IPS-18c (cell line): Measurements from ENCODE around the gene IGF2BP2.

Source experiments
- H3K4me3 ChIP-seq: 2 replicates; pipeline ENCODE4 v1.7.0; 2013; ENCODE audit warnings: low read depth, mild to moderate bottlenecking, low read length, moderate library complexity; ENCODE audit not compliant: insufficient read depth
- H3K9me3 ChIP-seq: one replicate; pipeline ENCODE4 v1.6.1; 2013; ENCODE audit warnings: mild to moderate bottlenecking, low read length, moderate library complexity; ENCODE audit not compliant: control insufficient read depth, insufficient read depth

IGF2BP2 gene

DNA sequence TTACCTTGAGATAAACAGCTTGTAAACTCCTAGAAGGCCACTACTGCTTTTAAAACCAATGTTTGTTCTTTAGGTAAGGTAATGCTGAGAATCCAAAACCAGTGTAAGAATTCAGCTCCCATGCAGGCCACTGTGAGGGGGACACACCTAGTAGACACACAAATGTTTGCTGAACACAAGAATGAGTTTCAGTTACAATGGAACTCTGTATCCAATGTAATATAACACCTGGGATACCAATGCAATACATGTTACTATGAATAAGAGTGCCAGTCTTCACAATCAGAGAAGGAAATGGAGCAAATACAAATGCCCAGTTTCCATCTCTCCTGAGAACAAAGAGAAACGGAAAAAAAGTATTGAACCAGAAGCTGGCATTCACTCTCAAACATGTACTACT, 65.9 kb downstream of the IGF2BP2 start:
- peaks cover 10% of the 10 kb centered on the region for H3K9me3 ChIP-seq
- H3K4me3 ChIP-seq: no peak overlapping the region

- Histone ChIP-seq H3K9me3 (peaks cover 10% of the 10 kb centered on the region), H3K4me3 (no peak overlapping the region)
These were observed 67.7 kb downstream of the IGF2BP2 start for GRCh38 chr3:185757176-185757575.

DNA sequence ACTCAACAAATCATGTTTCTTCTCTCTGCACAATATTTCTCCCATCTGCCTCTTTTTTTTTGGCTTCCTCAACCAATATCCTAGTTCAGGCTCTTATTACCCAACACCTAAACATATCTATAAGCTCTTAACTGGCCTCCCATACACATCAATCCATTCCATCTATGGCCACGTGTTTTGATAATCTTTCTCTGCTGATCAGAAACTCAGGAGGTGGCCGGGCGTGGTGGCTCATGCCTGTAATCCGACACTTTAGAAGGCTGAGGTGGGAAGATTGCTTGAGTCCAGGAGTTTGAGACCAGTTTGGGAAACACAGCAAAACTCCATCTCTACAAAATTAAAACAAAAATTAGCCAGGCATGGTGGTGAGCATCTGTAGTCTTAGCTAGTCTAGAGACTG, 68.4 kb downstream of the IGF2BP2 start:
- H3K9me3 ChIP-seq: peaks cover 10% of the 10 kb centered on the region
- no peak overlapping the region for H3K4me3 ChIP-seq

DNA sequence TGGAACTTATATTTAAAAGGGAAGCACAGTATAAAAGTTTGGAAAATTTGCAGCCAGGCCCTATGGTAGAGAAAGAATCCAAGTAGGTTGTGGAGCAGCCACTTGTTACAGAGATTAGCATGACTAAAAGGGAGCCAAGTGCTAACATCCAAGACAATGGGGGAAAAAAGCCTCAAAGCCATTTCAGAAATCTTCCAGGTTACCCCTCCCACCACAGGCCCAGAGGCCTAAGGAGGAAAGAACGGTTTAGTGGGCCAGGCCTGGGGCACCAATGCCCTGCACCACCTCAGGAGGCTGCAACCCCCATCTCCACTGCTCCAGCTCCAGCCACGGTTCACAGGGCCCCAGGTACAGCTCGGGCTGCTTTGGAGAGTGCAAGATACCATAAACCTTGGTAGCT, 69.9 kb downstream of the IGF2BP2 start:
- H3K4me3 ChIP-seq: no peak overlapping the region
- peaks cover 10% of the 10 kb centered on the region for H3K9me3 ChIP-seq

DNA sequence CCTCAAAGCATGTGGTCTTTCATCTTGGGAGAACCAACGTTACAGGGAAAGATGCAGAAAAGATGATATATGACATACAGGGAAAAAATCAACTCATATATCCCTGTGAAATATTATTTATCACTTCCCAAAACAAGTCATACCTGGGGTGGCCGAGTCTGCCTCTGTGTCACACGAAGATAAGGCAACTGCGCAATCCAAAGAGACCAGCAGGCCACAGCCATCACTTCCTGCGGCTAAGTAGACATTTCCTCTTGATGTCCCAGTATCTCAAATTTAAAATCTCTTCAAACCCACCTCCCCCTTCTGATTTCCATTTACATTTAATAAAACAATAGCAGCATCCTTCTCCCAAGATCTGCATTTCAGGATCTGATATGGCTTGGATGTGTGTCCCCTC, 71.5 kb downstream of the IGF2BP2 start:
- H3K9me3 ChIP-seq: peaks cover 10% of the 10 kb centered on the region
- no peak overlapping the region for H3K4me3 ChIP-seq

DNA sequence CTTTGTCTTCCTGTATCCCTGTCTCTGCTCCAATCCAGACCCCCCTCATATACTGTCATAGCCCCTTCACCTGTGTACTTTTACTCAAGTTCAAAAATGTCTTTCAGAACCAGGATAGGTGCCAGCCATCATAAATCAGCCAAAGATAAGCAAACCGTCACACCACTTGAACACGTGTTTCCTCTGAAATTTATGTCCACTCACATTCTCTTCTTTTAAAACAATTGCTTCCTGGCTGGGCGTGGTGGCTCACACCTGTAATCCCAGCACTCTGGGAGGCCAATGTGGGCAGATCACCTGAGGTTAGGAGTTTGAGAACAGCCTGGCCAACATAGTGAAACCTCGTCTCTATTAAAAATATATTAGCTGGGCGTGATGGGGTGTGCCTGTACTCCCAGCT, 74.1 kb downstream of the IGF2BP2 start:
- Histone ChIP-seq H3K4me3 (no peak overlapping the region), H3K9me3 (peaks cover 3% of the 10 kb centered on the region)

- Histone ChIP-seq H3K4me3 (no peak overlapping the region), H3K9me3 (no peaks in the 10 kb centered on the region)
These were observed 74.8 kb downstream of the IGF2BP2 start for GRCh38 chr3:185750015-185750414.

GRCh38 chr3:185746470-185746869, 78.4 kb downstream of the IGF2BP2 start:
- Histone ChIP-seq H3K4me3 (no peak overlapping the region), H3K9me3 (no peaks in the 10 kb centered on the region)

DNA sequence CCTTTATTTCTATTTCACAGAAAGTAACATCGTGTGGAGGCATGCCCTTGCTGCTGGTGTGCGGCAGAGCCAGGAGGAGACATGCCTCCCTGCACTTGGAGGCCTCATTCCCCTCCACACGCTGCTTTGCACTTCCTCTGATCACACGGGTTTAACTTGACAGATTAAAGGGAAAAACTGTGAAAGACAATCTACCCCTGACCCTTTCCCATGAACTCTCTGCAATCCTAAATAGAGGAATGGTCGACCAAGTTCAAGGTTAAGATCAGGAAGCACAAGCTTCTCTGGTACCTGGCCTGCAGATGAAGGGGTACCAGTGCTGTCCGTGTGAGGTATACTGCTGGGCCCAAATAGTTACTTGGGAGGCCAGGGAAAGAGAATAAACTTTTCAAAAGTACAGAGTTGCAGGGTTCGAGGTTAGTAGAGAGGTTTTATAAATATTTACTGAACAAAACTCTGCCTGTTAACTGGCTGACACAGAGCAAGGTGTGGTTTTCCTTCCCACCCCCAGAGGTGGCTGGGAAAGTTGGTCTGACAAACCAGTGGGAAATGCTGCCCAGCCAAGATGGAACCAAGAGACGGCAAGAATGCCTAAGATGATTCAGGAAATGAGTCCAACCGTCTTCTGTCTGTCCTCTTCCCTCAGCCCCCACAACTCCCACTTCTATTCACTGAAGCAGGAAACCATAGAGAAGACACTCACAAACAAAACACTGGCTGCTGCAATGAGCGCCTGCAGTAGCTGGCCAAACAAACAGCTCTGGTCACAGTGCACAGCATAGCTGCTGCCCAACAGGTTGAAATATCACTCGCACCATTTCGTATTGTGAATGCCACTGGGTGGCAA, 79.6 kb downstream of the IGF2BP2 start:
- H3K4me3 ChIP-seq: no peak overlapping the region
- H3K9me3 ChIP-seq: no peaks in the 10 kb centered on the region

GRCh38 chr3:185741586-185741985, 83.3 kb downstream of the IGF2BP2 start:
- Histone ChIP-seq H3K9me3 (no peaks in the 10 kb centered on the region), H3K4me3 (no peak overlapping the region)

GRCh38 chr3:185740133-185740532, 84.7 kb downstream of the IGF2BP2 start:
- no peak overlapping the region for H3K4me3 ChIP-seq
- no peaks in the 10 kb centered on the region for H3K9me3 ChIP-seq

DNA sequence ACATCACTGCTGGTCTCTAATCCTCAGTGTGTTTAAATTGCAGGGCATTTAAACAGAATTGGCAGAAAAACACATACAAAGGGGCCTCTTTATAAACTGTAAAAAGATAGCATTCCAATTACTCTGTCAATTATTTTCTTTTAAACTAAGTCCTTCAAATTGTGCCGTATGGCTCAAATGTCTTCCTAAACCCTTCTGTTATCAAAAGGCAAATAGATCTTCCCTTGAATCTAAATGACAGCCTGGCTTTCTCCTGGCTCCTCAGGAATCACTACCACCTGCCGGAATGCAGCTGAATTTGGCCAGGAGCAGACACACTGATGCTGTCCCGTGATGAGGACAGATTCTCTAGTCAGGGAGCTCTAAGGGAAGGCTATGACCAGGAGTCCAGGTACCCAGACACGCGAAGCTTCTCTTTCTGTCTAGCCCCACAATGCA, 85.6 kb downstream of the IGF2BP2 start:
- no peaks in the 10 kb centered on the region for H3K9me3 ChIP-seq
- H3K4me3 ChIP-seq: no peak overlapping the region

DNA sequence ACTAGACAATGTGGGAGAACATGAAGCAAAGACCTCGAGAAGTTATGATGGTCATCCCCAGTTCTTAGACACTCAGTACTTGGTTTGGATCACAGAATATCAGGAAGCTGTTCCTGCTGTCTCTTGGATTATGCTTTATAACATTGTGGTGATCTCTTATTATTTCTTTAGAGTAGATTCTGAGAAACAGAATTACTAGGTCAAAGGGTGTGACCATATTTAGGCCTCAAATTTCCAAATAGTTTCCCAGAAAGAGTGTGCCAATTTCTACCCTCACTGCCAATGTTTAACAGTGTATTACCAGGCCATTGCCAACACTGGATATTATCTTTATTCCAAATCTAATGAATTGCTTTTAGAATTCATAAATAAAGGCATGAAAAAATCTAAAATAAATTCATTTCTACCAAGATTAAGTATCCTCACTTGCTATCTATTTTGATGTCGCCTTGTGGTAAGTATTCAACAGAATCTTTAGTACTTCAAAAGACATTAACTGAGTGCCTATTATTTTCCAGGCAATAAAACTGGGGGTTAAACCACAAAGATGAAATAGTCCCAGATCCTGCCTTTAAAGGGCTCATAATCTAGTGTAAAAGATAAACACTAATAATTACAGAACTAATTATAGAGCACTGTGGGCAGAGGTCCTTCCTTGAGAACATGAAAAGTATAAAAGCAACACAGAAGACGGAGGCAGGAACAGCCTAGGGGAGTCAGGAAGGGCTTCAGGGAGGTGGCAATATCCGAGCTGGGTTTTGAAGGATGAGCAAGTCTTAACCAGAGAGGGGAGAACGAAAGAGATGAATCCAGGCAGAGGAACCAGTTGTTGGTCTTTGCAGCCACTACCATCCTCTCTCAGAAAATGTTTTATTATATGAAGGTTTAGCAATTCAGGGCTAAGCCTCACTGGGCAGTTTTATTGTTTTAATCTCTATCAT, 86.8 kb downstream of the IGF2BP2 start:
- H3K4me3 ChIP-seq: no peak overlapping the region
- no peaks in the 10 kb centered on the region for H3K9me3 ChIP-seq

- no peak overlapping the region for H3K4me3 ChIP-seq
- no peaks in the 10 kb centered on the region for H3K9me3 ChIP-seq
These were observed 87.8 kb downstream of the IGF2BP2 start for GRCh38 chr3:185737020-185737419.

DNA sequence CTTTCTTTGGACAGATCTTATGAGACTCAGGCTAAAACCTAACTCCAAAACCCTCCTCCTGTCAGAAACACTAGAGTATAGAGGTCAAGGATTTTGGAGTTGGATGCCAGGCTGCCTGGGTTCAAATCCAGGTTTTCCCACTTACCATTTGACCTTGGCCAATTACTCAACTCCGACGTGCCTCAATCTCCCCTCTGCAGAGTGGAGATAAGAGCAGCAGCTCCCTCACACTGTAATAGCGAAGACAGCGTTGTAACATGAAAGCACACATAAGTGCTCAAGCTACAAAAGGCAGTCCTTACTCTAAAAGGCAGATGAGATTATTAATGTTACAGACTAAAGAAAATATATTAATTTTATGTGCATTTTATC, 90.1 kb downstream of the IGF2BP2 start:
- H3K4me3 ChIP-seq: no peak overlapping the region
- no peaks in the 10 kb centered on the region for H3K9me3 ChIP-seq

DNA sequence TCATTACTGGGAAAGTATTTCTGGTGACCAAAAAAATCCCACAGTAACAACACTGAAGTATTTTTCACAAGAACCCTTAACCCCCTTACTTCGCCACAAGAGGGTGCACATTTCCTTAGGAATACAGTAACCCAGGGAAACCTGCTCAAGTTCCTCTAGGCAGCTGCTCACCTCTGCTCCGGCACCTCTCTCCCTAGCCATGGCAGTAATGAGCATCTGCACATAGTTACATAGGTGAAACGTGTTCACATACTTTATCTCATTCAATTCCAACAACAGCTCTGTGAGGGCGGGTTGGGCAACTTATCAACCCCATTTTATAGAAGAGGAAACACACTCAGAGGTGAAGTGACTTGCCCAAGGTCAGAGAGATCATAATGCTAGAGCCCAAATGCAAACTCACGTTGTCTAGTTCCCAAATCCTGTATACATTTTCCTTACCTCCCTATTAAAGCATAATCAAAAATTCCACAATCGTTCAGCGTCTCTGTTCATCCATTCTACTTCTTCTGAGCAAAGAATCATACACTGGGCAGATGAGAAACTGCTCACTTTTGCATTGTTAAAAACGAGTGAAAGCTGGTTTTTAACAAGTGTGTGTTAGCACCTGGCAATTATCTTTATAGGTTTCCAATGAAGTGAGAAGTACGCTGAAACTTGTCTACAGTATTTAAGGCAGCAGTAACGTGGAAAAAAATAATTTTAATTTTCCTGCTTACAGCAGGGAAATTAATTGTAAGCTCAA, 90.7 kb downstream of the IGF2BP2 start:
- Histone ChIP-seq H3K4me3 (no peak overlapping the region), H3K9me3 (no peaks in the 10 kb centered on the region)

DNA sequence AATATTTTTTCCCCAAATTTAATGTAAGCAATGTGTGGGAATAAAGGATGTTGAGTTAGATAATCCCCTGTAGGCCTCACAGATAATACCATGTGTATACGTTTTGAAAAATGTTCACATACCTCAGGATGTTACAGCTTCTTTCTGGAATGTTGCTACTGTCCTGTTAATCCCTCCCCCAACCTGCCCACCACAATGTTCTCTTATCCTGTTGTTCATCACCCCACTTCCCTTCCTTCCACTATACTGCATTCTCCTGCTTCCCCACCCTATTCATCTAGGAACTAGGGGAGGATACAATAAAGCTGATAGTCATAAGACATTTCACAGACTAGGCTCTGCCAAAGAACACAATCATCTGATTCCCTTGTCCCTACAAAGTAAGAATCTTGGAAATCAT, 92.1 kb downstream of the IGF2BP2 start:
- no peak overlapping the region for H3K4me3 ChIP-seq
- H3K9me3 ChIP-seq: no peaks in the 10 kb centered on the region
